Endometrium (tissue), 2 donors: ENCODE measurements around the gene IZUMO4.
"Not testable (repeated sequence)": the region's sequence is repeated elsewhere in the genome, so short reads cannot be mapped to it uniquely, and the experiment has no call there.

ENCODE experiments used
- FAIRE-seq: peaks from 2 replicates; lab custom pipeline; 2012; peaks lifted over from hg19 to GRCh38; lab: Jason Lieb, UNC
- donor health status: control.
- donor health status: control.

Gene IZUMO4

DNA sequence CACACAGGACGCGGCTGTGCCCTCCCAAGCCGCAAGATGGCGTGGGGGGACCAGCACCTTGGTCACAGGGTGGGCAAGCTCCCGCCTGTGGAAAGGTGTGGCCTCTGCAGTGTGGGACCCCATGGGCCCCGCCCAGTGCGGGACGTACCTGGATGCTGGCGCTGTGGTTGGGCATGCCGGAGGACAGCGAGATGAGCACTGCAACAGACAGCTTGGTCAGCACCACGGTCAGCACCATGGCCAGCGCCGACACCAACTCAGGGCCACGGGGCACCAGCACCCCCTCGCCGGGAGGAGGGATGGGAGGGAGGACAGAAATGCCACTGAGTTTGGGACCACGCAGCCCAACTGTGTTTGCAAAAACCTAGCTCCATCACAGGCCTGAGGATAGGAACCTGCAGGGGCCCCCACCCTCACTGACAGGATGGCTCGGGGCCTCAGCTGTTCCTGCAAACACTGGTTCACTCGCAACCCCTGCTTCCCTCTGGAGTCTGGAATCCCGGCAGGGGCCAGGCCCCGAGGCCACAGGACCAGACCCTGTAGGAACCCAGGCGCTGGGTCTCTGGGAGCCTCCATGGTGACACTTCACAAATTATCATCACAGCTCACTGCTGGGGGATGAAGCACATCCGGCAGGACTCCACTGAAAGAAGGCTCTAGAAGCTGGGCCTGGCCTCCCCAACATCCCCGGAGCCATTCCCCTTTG, 27.1 kb downstream of the IZUMO4 start:
- FAIRE-seq: no peak

DNA sequence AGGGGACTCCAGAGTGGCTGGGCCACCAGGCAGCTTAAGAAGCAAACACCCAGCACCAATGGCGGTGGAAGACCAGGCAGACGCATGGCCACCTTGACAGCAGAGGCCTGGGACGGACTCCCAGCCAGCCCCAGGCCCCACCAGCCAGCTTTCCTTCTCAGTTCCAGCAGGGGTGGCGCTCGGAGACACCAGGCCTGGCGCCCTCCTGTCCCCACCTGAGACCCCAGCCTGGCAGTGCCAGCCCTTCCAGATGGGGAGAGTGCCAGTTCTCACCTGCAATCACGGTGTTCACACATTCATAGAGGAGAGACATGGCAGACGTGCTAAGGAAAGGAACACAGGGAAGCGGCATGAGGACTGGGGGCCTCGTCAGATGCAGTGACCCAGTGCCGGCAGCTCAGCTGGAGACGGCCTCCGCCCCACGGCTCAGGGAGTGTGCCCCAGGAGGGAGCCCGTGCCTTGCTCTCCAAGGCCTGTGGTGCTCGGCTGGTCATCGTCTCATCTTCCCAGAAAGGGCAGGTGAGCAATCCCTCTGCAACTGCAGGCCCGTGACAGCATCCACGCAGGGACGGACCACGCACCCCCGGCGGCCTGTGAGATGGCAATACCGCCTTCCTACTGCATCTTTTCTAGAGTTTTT, 30.3 kb downstream of the IZUMO4 start:
- FAIRE-seq: no peak

- FAIRE-seq: no peak
These were observed 31.0 kb downstream of the IZUMO4 start for GRCh38 chr19:2127758-2128157.

- FAIRE-seq: not testable (repeated sequence)
These were observed 31.5 kb downstream of the IZUMO4 start for GRCh38 chr19:2128252-2128651.

GRCh38 chr19:2129022-2129421, 32.3 kb downstream of the IZUMO4 start:
- no peak for FAIRE-seq

DNA sequence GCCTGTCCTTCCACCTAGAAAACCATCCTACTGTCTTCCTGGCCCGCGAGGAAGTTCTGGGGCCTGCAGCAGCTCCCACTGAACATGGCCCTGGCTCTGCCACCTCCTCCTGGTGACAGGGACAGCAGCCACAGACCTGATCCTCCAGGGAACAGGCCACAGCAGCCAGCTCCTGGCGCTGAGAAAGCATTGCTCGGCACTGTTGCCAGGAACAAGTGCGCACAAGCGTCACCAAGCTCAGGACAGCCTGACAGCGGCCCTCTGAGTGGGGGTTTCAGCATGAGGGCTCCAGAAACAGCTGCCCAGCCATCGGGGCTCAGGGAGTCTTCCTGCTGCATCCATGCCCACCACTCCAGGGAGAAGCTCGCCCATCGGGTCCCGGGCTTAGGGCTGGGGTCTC, 32.8 kb downstream of the IZUMO4 start:
- FAIRE-seq: no peak

DNA sequence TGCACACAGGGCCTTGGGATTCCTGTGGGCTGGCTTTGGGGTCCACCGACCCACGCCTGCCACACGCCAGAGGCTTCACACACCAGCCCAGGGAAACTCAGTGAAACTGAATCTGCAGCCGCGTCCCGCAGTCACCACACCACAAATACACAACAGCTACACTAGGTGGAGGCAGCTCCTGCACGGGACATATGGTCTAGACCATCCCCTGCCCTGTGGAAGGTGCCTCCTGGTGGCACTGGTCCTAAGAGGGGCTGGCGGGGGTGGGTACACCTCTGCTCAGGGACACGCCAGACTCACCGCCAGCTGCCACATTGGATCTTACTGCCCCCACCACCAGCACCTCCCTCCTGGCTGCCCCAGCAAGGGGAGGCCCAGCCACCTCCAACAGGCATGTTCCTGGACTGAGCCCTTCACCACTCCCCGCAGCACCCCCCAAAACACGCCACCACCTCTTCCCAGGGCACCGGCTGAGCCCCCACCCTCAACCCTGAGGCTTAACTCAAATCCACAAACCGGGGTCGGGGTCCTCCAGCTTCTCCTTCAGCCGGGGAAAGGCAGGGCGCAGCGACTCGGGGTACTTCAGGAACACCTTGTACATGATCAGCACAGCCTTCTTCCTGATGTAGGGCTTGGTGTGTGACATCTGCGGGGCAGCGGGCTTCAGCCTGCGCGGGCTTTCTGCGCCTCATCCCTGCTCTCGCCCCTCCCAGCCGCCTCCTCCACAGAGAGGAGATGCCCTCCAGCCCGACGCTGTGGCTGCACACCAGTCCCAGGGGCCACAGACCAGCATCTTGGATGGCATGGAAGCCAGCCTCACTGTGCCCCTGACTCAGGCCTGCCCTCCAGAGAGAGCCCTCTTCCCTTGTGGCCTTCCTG, 33.4 kb downstream of the IZUMO4 start:
- no peak for FAIRE-seq

GRCh38 chr19:2131012-2131975, 34.6 kb downstream of the IZUMO4 start:
- not testable (repeated sequence) for FAIRE-seq

GRCh38 chr19:2132191-2132590, 35.5 kb downstream of the IZUMO4 start:
- FAIRE-seq: no peak

DNA sequence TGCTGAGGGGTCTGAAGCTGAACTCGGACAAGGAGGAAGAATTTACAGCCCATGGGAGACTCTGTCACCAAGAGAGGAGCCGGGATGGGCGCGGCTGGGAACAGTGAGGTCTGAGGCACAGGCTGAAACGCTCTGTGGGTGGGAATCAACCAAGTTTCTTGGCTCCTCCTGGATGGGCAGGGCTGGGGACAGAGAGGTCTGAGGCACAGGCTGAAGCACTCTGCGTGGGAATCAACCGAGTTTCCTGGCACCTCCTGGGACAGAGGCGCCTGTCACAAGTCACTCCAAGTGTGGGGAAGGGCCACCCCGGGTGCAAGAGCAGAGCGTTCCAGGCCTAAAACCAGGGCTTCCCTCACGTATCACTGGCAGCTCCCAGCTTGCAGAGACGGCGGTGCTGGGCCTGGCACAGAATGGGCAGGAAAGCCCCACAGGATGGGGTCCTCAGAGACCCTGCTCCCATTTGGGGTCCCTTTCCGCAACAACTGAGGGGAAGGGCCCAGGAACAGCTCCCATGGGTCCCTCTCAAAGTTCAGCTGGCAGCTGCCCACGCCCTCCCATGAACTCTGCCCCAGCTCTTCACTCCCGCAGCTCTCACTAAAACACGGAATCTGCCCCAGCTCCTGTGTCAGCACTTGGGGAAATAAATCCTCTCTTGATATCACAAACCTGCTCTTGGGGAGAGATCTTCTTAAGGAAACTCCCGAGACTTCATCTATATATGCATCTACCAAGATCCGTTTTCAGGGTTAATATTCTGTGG, 36.2 kb downstream of the IZUMO4 start:
- no peak for FAIRE-seq

DNA sequence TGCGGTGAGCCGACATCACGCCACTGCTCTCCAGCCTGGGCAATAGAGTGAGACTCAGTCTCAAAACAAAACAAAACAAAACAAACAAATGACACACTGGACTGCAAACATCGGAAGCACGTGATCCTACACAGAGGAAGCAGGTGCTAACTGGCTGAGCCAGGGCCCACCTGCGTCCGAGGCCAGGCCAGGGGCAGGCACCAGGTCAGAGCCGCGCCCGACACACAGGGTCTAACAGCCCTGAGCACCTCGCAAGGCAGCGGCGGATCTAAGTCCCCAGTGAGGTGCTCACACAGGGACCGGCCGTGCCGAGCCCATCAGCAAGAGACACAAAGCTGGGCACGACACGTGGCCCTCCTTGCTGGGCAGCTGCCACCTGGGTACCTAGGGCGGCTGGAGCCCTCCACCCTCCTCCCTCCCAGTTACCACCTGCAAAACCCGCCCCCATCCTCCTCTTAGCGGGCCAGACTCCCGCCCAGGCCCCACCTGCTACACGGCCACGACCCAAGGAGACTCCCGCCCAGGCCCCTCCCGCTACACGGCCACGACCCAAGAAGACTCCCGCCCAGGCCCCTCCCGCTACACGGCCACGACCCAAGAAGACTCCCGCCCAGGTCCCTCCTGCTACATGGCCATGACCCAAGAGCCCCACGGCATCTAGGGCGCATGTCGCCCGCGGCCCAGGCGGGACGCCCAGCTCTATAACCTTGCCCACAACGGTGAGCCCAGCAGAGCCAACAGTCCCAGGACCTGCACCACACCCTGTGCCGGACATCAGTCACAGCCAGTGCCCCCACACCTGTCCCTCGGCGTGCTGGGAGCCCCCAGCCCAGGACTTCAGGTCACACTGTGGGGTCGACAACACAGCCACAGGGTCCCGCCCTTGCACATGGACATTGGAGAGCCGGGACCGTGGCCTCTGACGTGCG, 39.0 kb downstream of the IZUMO4 start:
- FAIRE-seq: no peak

DNA sequence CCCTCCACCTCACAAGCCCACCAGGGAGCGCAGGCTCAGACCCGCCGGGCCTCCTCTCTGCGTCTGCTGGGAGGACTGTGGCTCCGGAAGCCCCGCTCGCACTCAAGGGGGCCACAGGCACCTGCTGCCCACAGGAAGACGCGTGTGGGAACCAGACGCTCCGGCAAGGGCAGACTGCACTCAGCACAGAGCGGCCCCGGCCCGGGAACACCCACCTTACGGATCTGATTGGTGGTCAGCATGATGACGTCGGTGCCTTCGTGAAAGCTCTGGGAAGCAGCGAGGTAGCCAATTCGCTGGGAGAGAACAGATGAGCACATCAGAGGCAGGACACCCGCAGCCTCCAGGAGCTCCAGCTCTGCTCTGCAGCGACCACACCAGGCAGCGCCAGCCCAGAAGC, 40.1 kb downstream of the IZUMO4 start:
- FAIRE-seq: no peak

DNA sequence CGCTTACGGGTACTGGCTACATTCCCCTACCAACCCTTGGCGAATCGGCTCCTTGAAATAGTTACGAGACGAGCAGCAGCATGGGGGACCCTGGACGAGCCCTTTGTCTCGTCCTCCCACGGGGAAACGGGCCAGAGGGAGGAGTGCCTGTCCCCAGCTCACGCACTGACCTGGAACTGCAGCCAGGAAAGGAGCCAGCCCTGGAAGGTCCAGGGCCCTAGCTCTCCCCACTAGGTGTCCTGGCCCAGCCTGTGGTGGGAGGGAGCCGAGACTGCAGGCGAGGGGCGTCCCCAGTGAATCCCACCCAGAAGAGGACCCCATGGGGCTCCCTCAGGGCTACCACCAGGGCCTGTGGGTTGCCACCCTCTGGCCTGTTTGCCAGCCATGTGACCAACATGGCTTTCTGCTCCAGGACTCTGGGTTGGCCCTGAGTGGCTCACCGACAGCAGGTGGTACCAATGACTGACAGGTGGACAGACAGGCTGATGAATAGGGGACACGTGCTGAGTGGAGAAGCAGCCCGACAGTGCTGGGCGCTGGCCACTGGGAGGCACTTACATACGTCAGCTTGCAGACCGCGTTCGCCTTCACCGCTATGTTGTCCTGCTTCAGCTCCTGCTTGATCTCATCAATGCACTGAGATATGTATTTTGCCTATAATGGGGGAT, 41.5 kb downstream of the IZUMO4 start:
- no peak for FAIRE-seq

DNA sequence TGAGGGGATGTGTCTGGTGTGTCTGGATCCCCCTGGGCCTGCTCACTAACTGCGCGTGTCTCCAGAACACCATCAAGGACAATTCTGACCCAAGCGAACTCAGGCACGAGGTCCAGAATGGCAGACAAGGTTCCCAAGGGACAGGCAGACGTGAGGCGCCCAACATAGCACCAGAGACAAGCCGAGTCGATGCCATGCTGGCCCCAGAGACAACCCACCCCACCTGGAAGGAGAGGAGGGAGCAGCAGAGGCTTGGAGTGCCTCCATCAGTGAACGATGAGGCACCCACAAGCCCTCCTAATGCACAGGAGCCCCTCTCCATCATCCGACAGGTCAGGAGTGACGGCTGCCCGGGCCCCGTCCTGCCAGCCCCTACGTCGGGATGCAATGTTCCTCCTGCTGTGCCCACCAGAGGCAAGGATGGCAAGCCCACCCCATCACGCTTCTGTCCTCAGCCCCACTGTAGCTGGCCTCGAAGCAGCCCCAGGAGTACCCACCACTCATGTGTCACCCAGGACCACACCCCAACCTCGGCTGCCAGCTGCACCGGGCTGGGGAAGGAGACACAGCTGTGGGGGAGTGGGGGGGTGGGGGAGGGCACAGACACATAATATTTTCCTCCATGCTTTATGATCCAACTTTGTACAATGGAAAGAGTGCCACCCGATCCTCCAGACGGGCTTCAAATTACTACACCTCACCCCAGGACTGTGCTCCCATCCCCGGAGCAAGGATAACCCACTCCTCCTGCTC, 42.8 kb downstream of the IZUMO4 start:
- no peak for FAIRE-seq

GRCh38 chr19:2140138-2140569, 43.4 kb downstream of the IZUMO4 start:
- FAIRE-seq: no peak

DNA sequence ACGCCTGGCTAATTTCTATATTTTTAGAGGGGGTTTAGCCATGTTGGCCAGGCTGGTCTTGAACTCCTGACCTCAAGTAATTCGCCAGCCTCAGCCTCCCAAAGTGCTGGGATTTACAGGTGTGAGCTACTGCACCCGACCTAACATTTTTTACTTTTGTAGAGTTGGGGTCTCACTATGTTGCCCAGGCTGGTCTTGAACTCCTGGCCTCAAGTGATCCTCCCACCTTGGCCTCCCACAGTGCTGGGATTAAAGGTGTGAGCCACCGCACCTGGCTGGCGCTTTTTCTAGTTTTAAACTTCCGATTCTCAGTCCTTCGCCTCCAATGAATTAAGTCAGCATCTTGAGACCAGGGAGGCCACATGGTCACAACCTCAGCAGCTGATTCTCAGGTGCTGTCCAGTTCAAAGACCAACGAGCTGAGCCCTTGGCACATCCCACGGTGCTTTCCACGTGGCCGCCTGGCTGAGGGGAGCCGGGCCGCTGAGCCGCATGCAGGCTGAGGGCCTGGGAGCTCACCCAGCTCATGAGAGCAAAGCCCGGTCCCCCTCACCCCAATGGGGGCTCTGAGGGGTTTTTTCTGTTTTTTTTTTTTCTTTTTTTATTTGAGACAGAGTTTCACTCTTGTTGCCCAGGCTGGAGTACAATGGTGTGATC, 45.6 kb downstream of the IZUMO4 start:
- no peak for FAIRE-seq

DNA sequence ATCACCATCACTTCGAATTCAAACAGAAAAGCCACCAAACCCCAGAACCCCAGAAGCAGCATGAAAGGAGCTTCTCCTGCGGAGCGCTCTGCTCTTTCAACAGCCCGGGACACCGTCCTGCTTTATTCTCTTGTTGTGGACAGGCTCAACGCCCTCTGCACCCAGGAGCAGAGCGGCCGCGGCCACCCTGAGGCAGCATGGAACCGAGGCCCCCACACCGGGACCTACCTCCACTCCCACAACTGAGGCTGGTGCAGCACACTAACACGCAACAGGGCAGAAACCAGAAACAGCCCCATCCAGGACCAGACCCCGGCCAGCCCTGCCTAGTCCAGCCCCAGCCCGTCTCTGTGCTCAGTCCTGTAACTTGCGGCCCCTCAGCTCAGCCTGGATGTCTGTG, 47.5 kb downstream of the IZUMO4 start:
- no peak for FAIRE-seq

GRCh38 chr19:2145831-2146241, 49.1 kb downstream of the IZUMO4 start:
- no peak for FAIRE-seq
